GM18868 (cell line): ENCODE measurements around the gene TNFAIP8L3.

Experiments
- ATAC-seq: cut with Tn5 transposase; IDR thresholded peaks from one replicate; pipeline ENCODE4 v1.9.1; 2021; ENCODE audit warnings: mild to moderate bottlenecking, moderate library complexity; ENCODE audit not compliant: unreplicated experiment

The TNFAIP8L3 gene

GRCh38 chr15:51117270-51117669 is 22.6 kb upstream of the TNFAIP8L3 start:
- no peak for ATAC-seq

- ATAC-seq, result no peak
Measured at GRCh38 chr15:51114437-51115119, 19.9 kb upstream of the TNFAIP8L3 start.

- no peak for ATAC-seq
Measured at GRCh38 chr15:51112078-51112477, 17.4 kb upstream of the TNFAIP8L3 start.

DNA sequence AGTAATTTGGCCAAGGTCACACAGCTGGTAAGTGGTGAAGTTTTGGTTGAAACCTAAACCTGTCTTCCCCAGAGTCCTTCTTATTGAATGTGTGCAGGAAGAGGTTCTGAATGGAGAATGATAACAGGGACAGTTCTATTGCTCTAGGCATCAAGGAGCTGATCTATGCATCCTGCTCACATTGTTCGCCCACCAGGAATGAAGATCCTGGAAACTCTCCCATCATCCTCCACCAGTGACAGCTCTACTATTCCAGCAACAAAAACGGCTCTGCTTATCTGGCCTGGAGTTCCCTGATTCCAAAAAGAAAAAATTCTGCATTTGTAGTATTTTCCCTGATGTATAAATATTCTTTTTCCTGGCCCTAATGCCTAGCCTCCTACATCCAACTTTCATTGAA is 16.4 kb upstream of the TNFAIP8L3 start:
- ATAC-seq, result no peak

GRCh38 chr15:51110171-51110570 is 15.5 kb upstream of the TNFAIP8L3 start:
- ATAC-seq, result no peak

DNA sequence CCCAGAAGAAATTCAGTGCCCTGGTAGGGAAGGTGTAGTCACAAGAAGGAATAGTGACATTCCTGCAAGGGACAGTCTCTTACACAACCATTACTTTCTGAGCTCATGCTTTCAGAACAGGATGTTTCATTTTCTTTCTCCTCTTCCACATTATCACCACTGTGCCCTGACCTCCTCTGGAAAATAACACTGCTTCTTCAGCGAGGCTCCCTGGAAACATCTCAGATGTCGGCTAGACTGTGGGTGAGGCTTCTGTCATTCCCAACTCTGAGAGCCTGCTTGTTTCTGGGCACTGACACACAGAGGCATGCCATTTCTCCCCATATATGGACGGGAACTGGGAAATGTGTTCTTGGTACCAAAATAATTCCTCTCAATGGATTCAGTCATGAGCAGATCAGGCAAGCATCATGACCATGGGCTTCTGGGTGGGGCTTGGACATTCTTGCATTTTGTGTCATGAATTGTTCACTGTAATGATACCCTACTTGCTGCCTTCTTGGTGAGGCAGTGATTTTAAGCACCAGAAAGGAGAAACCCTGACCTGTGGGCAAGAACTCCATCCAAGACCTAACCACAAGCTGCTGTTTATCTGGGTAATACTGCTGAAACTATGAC is 14.3 kb upstream of the TNFAIP8L3 start:
- no peak for ATAC-seq

- no peak for ATAC-seq
Measured at GRCh38 chr15:51107612-51108011, 12.9 kb upstream of the TNFAIP8L3 start.

DNA sequence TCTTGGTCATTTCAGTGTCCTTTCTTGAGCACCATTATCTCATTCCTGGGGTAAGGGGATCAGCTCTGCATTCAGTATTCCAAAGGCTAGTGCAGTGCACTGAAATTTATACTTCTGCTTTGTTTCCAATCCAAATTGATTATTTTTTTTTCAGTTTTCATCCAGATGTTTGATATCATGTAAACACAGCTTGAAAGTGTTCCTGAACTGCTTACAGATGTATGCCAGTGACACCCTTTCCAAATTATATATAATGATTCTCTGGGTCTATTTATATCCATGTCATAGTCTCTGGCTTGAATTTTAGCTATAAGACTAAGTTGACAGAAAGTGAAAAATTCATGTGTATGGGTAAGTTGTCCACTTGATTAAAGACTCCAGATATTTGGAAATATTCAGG is 11.8 kb upstream of the TNFAIP8L3 start:
- ATAC-seq, result no peak

GRCh38 chr15:51105430-51106016 is 10.8 kb upstream of the TNFAIP8L3 start:
- no peak for ATAC-seq

DNA sequence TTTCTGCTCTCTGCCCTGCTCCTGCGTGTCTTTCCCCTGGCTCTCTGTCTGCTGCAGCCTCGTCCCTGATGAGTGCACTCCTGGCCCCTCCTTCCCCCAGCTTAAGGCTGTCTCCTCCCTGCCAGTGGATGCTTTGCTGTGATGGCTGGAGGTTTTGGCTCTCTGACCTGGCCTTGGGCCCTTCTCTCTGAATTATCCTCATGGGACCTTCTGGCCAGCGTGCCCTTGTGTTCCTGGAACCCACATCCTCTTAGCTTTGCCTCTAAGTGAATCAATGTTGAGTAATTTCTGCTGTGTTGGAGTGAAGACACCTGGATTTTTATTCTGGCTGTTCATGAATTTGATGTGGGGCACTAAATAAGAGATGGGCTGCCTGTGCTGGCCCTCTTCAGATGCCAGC is 9.8 kb upstream of the TNFAIP8L3 start:
- ATAC-seq, result no peak

DNA sequence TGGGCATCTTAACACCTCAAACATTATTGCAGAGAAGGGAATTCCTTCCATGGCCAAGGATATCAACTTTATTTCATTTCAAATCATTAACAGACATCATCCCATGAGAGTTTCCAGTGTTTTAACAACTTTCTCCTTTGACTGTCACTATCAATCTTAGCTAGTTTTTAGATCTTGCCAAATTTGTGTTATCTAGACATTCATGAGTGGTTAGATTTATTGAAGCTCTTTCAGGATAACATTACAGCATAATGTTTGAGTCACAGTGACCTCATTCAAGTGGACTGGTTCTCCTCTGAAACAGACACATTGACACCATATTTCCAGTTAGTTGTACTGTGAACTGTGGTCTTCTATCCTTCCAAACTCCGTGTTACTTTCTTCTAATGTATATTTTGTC is 8.6 kb upstream of the TNFAIP8L3 start:
- ATAC-seq, result no peak

- no peak for ATAC-seq
Measured at GRCh38 chr15:51100785-51101489, 6.2 kb upstream of the TNFAIP8L3 start.

DNA sequence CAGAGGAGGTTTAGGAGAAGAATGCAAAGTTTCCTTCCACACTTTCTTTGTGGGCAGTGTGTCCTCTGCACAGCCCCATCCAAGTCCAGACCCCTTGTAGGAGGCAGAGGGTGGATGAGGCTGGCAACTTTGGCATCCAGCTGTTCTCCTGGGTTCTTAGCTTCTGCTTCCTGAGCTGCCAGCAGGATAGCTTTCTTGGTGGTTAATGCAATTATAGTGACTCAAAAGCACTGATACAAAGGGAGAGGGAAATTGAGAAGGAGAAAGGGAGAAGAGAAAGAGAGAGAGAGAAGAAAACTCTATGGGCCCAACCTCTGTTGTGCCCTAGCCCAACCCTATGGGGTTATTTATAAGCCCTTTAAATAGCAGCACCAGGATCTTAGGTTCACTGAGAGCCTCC is 4.5 kb upstream of the TNFAIP8L3 start:
- ATAC-seq, result no peak

- ATAC-seq, result no peak
Measured at GRCh38 chr15:51098331-51098619, 3.6 kb upstream of the TNFAIP8L3 start.

GRCh38 chr15:51097553-51098330 is 3.0 kb upstream of the TNFAIP8L3 start:
- ATAC-seq, result no peak

DNA sequence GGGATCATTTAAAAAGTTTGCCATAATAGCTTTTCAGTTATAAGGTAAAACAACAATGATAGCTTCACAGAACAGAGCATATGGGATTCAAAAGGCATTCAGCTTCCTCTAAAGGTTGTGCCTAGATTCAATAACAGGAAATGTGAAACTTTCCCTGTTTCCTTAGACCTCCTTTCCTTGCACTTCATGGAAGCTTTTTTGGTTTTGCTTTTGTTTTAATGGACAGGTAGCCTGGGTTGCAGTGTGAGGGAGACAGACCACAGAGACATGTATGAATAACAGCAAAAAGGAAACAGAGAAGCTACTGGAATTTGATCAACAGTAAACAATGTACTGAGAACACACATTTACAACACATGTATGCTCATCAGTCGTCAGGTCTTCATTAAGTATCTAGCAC is 2.3 kb upstream of the TNFAIP8L3 start:
- ATAC-seq, result no peak

GRCh38 chr15:51095681-51096331 is 1.1 kb upstream of the TNFAIP8L3 start:
- no peak for ATAC-seq

DNA sequence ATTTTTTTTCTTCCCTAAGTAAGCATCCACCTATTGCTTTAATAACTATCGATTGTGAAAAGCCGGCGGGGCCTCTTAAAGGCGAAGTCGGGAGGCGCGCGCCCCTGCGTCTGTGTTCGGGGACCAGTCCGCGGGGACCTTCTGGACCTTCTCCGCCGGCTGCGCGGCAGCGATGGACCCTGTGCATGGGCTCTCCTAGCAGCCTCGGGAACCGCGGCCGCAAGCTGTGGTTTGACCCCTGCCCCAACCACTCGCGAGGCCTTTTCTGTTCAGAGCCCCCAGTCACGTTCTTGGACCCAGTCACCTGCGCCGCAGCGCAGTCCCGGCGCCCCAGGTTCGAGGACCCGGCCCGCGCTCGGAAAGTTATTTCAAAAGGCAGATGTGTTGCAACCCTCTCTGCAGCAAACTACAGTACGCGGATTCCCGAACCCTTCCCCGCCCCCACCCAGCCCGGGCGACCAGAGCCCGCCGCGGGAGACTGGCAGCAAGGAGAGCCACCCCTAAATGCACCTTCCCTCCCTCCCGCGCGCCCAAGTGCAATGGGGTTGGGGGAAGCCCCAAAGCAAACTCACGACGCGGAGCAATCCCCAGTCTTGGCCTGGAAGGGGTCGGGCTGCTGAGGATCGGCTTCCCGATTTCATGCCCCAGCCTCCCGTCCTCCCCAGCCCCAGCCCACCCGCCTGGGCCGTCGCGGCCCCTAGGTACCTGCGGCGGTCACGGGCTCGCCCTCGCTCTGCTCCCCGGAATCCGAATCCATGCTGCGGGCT is 684 bp downstream of the TNFAIP8L3 start:
- ATAC-seq, result no peak

- no peak for ATAC-seq
Measured at GRCh38 chr15:51093488-51093838, 1.2 kb downstream of the TNFAIP8L3 start.

- no peak for ATAC-seq
Measured at GRCh38 chr15:51092480-51093040, 2.1 kb downstream of the TNFAIP8L3 start.
